Activated naive CD4-positive, alpha-beta T cell treated with anti-CD3 and anti-CD28 coated beads, Interleukin-2, amount 50 U/mL, for 72 hours (primary cell): ENCODE data around the gene SYNGR4. TPM values are rescaled to one million over a fixed set of nuclear protein-coding genes. Genes with fewer than 3 reads are reported as not detected.

Experiments used
- ATAC-seq, 2 donors: fragments of 150-1000 bp; cut with Tn5 transposase; 2 replicates each; pipeline ENCODE4 v1.10.0; 2021; ENCODE audit warnings: mild to moderate bottlenecking in 2 of 2, moderate library complexity in 2 of 2
- DNase-seq, 2 donors: peaks; one replicate each; pipeline ENCODE4 v3.0.0; 2021 to 2022; ENCODE audit warnings: low spot score in 2 of 2
- H3K27ac Mint-ChIP-seq, 2 donors: one replicate each; pipeline ENCODE4 v1.8.0; 2022; ENCODE audit warnings: mild to moderate bottlenecking in 2 of 2, mixed read lengths in 2 of 2
- H3K36me3 Mint-ChIP-seq, 2 donors: one replicate each; pipeline ENCODE4 v1.8.0; 2022; ENCODE audit warnings: mixed read lengths in 2 of 2
- H3K9me3 Mint-ChIP-seq, 2 donors: one replicate each; pipeline ENCODE4 v1.8.0; 2022; ENCODE audit warnings: mixed read lengths in 2 of 2
- total RNA-seq, 2 donors: library from RNA; stranded (reverse); gene quantifications; one replicate each; pipeline ENCODE4 v1.2.3, GENCODE V29; 2022

The SYNGR4 gene
- total RNA-seq, 2 donors from 2014 or later = 0.41 TPM; not detected in 1

GRCh38 chr19:48396824-48397176 is 32.6 kb downstream of the SYNGR4 start:
- DNase-seq (no peak), ATAC-seq (no peak)
- Mint-ChIP-seq H3K27ac (no peak overlapping the region), H3K9me3 (peaks cover 4 to 10% of the 10 kb centered on the region in 2 donors), H3K36me3 (peaks cover 6 to 9% of the 10 kb centered on the region in 2 donors)

GRCh38 chr19:48397263-48398101 is 33.3 kb downstream of the SYNGR4 start:
- peaks cover 4 to 10% of the 10 kb centered on the region in 2 donors for H3K9me3 Mint-ChIP-seq
- no peak for DNase-seq
- ATAC-seq = no peak
- peaks cover 6 to 9% of the 10 kb centered on the region in 2 donors for H3K36me3 Mint-ChIP-seq
- peak overlapping the region; percentile 81 to 89 for H3K27ac Mint-ChIP-seq

- no peak for ATAC-seq
- Mint-ChIP-seq H3K27ac (peak overlapping the region; percentile 81 to 89), H3K9me3 (peaks cover 4 to 10% of the 10 kb centered on the region in 2 donors)
Observed at GRCh38 chr19:48398102-48398374, 33.9 kb downstream of the SYNGR4 start.

GRCh38 chr19:48398375-48399235 is 34.4 kb downstream of the SYNGR4 start:
- DNase-seq (peak; percentile 82 to 87), ATAC-seq (peak; percentile 74 to 83)
- peaks cover 6 to 9% of the 10 kb centered on the region in 2 donors for H3K36me3 Mint-ChIP-seq
- peak overlapping the region in 1 of 2 donors; percentile 81 for H3K27ac Mint-ChIP-seq
- peaks cover 4 to 10% of the 10 kb centered on the region in 2 donors for H3K9me3 Mint-ChIP-seq

More at GRCh38 chr19:48398102-48398374, 33.9 kb downstream of the SYNGR4 start:
- H3K36me3 Mint-ChIP-seq = peaks cover 6 to 9% of the 10 kb centered on the region in 2 donors
- no peak for DNase-seq

- H3K27ac Mint-ChIP-seq = no peak overlapping the region
- DNase-seq (no peak), ATAC-seq (peak; percentile 15 to 51)
- peaks cover 6 to 9% of the 10 kb centered on the region in 2 donors for H3K36me3 Mint-ChIP-seq
- H3K9me3 Mint-ChIP-seq = peaks cover 4 to 10% of the 10 kb centered on the region in 2 donors
Observed at GRCh38 chr19:48400018-48400742, 36.0 kb downstream of the SYNGR4 start.

GRCh38 chr19:48401287-48401686 is 37.1 kb downstream of the SYNGR4 start:
- DNase-seq (no peak), ATAC-seq (no peak)
- peaks cover 4 to 10% of the 10 kb centered on the region in 2 donors for H3K9me3 Mint-ChIP-seq
- H3K27ac Mint-ChIP-seq = peak overlapping the region in 1 of 2 donors; percentile 16
- H3K36me3 Mint-ChIP-seq = peaks cover 6 to 9% of the 10 kb centered on the region in 2 donors

GRCh38 chr19:48403606-48404005 is 39.4 kb downstream of the SYNGR4 start:
- H3K9me3 Mint-ChIP-seq = peaks cover 4 to 10% of the 10 kb centered on the region in 2 donors
- DNase-seq (no peak), ATAC-seq (peak in 1 of 2 donors; percentile 57)
- H3K27ac Mint-ChIP-seq = no peak overlapping the region
- no peaks in the 10 kb centered on the region for H3K36me3 Mint-ChIP-seq

- no peaks in the 10 kb centered on the region for H3K9me3 Mint-ChIP-seq
- ATAC-seq (no peak), DNase-seq (no peak)
- H3K36me3 Mint-ChIP-seq = no peaks in the 10 kb centered on the region
- no peak overlapping the region for H3K27ac Mint-ChIP-seq
Observed at GRCh38 chr19:48405010-48405659, 41.0 kb downstream of the SYNGR4 start.

GRCh38 chr19:48405850-48406249 is 41.7 kb downstream of the SYNGR4 start:
- no peak overlapping the region for H3K27ac Mint-ChIP-seq
- H3K36me3 Mint-ChIP-seq = no peaks in the 10 kb centered on the region
- ATAC-seq (no peak), DNase-seq (no peak)
- no peaks in the 10 kb centered on the region for H3K9me3 Mint-ChIP-seq

- Mint-ChIP-seq H3K27ac (no peak overlapping the region), H3K36me3 (no peaks in the 10 kb centered on the region), H3K9me3 (no peaks in the 10 kb centered on the region)
- ATAC-seq (no peak), DNase-seq (no peak)
Observed at GRCh38 chr19:48413879-48414587, 49.9 kb downstream of the SYNGR4 start.

GRCh38 chr19:48415395-48415794 is 51.2 kb downstream of the SYNGR4 start:
- no peaks in the 10 kb centered on the region for H3K36me3 Mint-ChIP-seq
- ATAC-seq = peak; percentile 6 to 72
- H3K9me3 Mint-ChIP-seq = no peaks in the 10 kb centered on the region

GRCh38 chr19:48415806-48416221 is 51.6 kb downstream of the SYNGR4 start:
- ATAC-seq (no peak), DNase-seq (no peak)
- Mint-ChIP-seq H3K36me3 (no peaks in the 10 kb centered on the region), H3K9me3 (no peaks in the 10 kb centered on the region), H3K27ac (no peak overlapping the region)

More at GRCh38 chr19:48415395-48415794, 51.2 kb downstream of the SYNGR4 start:
- no peak overlapping the region for H3K27ac Mint-ChIP-seq
- peak in 1 of 2 donors; percentile 73 for DNase-seq

- H3K9me3 Mint-ChIP-seq = no peaks in the 10 kb centered on the region
- H3K27ac Mint-ChIP-seq = no peak overlapping the region
- DNase-seq (no peak), ATAC-seq (no peak)
- no peaks in the 10 kb centered on the region for H3K36me3 Mint-ChIP-seq
Observed at GRCh38 chr19:48417421-48417820, 53.3 kb downstream of the SYNGR4 start.

GRCh38 chr19:48418317-48419064 is 54.3 kb downstream of the SYNGR4 start:
- DNase-seq = peak in 1 of 2 donors; percentile 59
- peak overlapping the region; percentile 70 to 85 for H3K27ac Mint-ChIP-seq
- H3K36me3 Mint-ChIP-seq = no peaks in the 10 kb centered on the region
- H3K9me3 Mint-ChIP-seq = no peaks in the 10 kb centered on the region
- peak; percentile 25 to 70 for ATAC-seq
